Body of pancreas (tissue), 4 donors: ENCODE data around the gene PTGES2.

Experiments
- CTCF ChIP-seq, 7 experiments: fragments of 450-650 bp in 4 of 7; fragments of 200-600 bp in 3 of 7; sonication (generic) in 3 of 7; IDR thresholded peaks; one replicate each; pipeline ENCODE4 v1.5.1; 2016 to 2019; ENCODE audit warnings: antibody characterized with exemption in 7 of 7
- POLR2A ChIP-seq, 3 donors: fragments of 450-650 bp; IDR thresholded peaks; one replicate each; pipeline ENCODE4 v1.6.1; 2016; ENCODE audit warnings: antibody characterized with exemption in 3 of 3, mild to moderate bottlenecking in 2 of 3

- TF ChIP-seq CTCF (IDR thresholded peaks at IDR 0.05), result no peak
- no peak for TF ChIP-seq POLR2A (IDR thresholded peaks at IDR 0.05)
Measured at GRCh38 chr9:128143525-128144238, 16.2 kb upstream of the PTGES2 start.
